ENCODE data around the gene CORO6. TPM values are rescaled to one million over a fixed set of nuclear protein-coding genes. Genes with fewer than 3 reads are reported as not detected.
A peak's percentile ranks its signal among the peaks of the same experiment; 100 is the strongest.

Gene CORO6
- polyA plus RNA-seq, 2 of the 4 experiments (the other 2 are of a cell fraction): 5.0 to 10.1 TPM

DNA sequence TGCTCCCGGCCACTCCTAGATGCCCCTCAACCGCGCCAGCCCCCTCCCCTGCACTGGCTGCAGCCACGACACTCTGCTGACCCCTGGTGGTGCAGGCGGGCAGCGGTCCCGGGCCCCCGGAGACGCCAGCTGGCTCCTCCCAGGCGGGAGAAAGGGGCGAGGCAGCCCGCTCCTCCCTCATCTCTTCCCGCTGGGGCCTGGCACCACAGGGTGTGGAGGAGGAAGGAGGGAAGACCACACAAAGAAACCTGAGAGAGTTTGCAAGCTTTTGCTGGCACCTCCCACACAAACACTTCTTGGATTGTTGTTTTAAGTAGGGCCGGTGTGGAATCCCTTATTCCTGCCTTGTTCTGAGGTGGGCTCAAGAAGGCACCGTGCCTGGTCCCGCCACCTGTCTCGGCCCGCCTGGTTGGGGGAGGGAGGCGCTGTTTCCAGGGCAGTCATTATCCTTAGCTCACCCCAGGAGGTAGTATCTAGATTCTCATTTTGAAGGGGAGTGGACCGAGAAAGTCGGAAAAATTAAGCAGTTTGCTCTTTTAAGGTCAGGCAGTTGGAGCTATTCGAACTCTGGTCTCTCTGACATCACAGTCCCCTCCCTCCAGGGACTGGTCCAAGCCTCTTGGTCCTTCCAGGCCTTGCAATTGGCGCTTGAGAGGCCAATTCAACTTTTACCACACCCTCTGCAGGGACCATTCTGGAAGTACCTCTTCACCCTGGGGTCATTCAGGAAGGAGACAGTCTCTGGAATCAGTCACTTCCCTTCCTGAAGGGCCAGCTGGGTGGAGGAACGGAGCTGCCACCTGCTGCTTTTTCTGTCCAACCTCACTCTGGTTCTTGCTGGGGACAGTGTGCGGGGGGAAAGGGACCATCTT, 30.7 kb downstream of the CORO6 start (continued):
- TF ChIP-seq MYC (IDR thresholded peaks at IDR 0.05; ENCODE audit: borderline replicate concordance, low read length) (peak; percentile 25), JUN (IDR thresholded peaks at IDR 0.05) (peak in 1 of 2 experiments; percentile 2; a peak in 1 of 5 replicates), TFCP2L1 (CRISPR knock-in tag; IDR thresholded peaks at IDR 0.05) (peak; percentile 63; the same call in 1 of the 2 replicates)

DNA sequence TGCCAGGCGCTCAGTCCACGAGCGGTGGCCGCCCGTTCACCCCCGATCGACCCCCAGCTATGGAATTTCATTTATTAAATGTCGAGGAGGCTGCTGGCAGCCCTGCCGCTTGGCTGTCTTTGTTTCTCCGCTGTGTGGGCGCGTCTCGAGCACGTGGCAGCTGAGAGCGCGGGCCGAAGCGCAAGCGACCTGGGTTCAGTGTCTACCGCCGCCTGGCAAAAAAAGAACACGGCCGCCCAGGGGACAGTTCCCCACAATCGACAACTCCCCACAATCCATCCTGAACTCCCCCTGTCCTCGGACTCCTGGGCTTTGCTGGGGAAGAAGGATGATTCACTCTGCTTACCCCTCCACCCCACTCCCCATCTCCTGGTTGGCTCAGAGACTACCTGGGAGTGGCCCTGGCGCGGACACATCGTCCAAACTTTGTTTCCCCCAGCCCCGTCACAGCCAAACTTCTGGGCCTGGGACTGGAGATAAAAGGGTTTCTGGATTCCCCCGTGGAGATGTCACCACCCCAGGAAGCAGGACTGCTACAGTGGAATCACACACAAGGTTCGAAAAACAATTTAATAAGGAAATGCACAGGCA, 31.5 kb downstream of the CORO6 start:
- Histone ChIP-seq H3K9me3 (no peaks in the 10 kb centered on the region), H3K4me1 (peaks cover 57% of the 10 kb centered on the region), H3K4me3 (peak overlapping the region; percentile 82), H3K4me2 (peak overlapping the region; percentile 95), H3K27ac (peak overlapping the region; percentile 95 to 96)
- ATAC-seq (peak; percentile 30 to 68), DNase-seq (ENCODE audit: low read depth in 1 of 2, low spot score in 1 of 2) (peak; percentile 91 to 92), FAIRE-seq (peak; percentile 72)
- 2% methylated on average over 30 of the region's 31 CpGs for WGBS (ENCODE audit: missing lambda C conversion rate)
- POLR2A ChIA-PET: interaction anchor here (0.6 to 3.0 kb wide), 13 partner anchors 8 to 779 kb away, joined by 3 to 21 read pairs (median 4); partner anchors contain the start of genes ABHD15, CORO6, NUFIP2 and TAOK1
- CTCF ChIA-PET: interaction anchor here (0.6 to 11.5 kb wide), 39 partner anchors 9 to 638 kb away, joined by 3 to 474 read pairs (median 4); partner anchors contain the start of genes ABHD15, EFCAB5, MYO18A and TP53I13
- TF ChIP-seq SREBF2 (IDR thresholded peaks at IDR 0.05) (no peak), MAFK (IDR thresholded peaks at IDR 0.05; ENCODE audit: partially characterized antibody) (no peak), EP300 (IDR thresholded peaks at IDR 0.05) (no peak), ESRRA (IDR thresholded peaks at IDR 0.05; ENCODE audit: borderline replicate concordance, low read length) (no peak), KDM1A (IDR thresholded peaks at IDR 0.05; ENCODE audit: low read depth) (no peak), ZC3H11A (IDR thresholded peaks at IDR 0.05) (no peak), CHD4 (IDR thresholded peaks at IDR 0.05; ENCODE audit: borderline replicate concordance) (0 out of 2 replicates have a peak, but pooled peaks have one; percentile 49), HOXB13 (CRISPR knock-in tag; IDR thresholded peaks at IDR 0.05; ENCODE audit: low read depth) (peak; percentile 87; the same call in 1 of the 2 replicates), JUN (IDR thresholded peaks at IDR 0.05) (peak; percentile 65 to 78; a peak in 4 of 5 replicates), FOXS1 (CRISPR knock-in tag; IDR thresholded peaks at IDR 0.05) (no peak; the same call in 1 of the 2 replicates), MYC (IDR thresholded peaks at IDR 0.05; ENCODE audit: borderline replicate concordance, low read length) (peak; percentile 94), NFE2L2 (conservative IDR thresholded peaks at IDR 0.05; ENCODE audit: low read length) (no peak), ZFP36 (IDR thresholded peaks at IDR 0.05; ENCODE audit: borderline replicate concordance, partially characterized antibody) (no peak), PHF8 (IDR thresholded peaks at IDR 0.05; ENCODE audit: borderline replicate concordance, low read depth) (peak; percentile 57; the same call in 1 of the 2 replicates), HOXA7 (CRISPR knock-in tag; IDR thresholded peaks at IDR 0.05) (0 out of 2 replicates have a peak, but pooled peaks have one; percentile 63), CBX2 (IDR thresholded peaks at IDR 0.05; ENCODE audit: borderline replicate concordance, low read depth) (no peak), ZSCAN20 (CRISPR knock-in tag; IDR thresholded peaks at IDR 0.05) (no peak), HDAC2 (IDR thresholded peaks at IDR 0.05) (no peak), SMC3 (IDR thresholded peaks at IDR 0.05) (no peak), EHF (CRISPR knock-in tag; IDR thresholded peaks at IDR 0.05) (peak; percentile 87), FOSB (CRISPR knock-in tag; IDR thresholded peaks at IDR 0.05) (0 out of 2 replicates have a peak, but pooled peaks have one; percentile 57), RARB (CRISPR knock-in tag; IDR thresholded peaks at IDR 0.05) (peak; percentile 48; the same call in 1 of the 2 replicates), CBX8 (IDR thresholded peaks at IDR 0.05) (no peak)
- TF ChIP-seq, protein P1, sequence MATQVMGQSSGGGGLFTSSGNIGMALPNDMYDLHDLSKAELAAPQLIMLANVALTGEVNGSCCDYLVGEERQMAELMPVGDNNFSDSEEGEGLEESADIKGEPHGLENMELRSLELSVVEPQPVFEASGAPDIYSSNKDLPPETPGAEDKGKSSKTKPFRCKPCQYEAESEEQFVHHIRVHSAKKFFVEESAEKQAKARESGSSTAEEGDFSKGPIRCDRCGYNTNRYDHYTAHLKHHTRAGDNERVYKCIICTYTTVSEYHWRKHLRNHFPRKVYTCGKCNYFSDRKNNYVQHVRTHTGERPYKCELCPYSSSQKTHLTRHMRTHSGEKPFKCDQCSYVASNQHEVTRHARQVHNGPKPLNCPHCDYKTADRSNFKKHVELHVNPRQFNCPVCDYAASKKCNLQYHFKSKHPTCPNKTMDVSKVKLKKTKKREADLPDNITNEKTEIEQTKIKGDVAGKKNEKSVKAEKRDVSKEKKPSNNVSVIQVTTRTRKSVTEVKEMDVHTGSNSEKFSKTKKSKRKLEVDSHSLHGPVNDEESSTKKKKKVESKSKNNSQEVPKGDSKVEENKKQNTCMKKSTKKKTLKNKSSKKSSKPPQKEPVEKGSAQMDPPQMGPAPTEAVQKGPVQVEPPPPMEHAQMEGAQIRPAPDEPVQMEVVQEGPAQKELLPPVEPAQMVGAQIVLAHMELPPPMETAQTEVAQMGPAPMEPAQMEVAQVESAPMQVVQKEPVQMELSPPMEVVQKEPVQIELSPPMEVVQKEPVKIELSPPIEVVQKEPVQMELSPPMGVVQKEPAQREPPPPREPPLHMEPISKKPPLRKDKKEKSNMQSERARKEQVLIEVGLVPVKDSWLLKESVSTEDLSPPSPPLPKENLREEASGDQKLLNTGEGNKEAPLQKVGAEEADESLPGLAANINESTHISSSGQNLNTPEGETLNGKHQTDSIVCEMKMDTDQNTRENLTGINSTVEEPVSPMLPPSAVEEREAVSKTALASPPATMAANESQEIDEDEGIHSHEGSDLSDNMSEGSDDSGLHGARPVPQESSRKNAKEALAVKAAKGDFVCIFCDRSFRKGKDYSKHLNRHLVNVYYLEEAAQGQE (IDR thresholded peaks at IDR 0.05): no peak
- TF ChIP-seq, protein P2, sequence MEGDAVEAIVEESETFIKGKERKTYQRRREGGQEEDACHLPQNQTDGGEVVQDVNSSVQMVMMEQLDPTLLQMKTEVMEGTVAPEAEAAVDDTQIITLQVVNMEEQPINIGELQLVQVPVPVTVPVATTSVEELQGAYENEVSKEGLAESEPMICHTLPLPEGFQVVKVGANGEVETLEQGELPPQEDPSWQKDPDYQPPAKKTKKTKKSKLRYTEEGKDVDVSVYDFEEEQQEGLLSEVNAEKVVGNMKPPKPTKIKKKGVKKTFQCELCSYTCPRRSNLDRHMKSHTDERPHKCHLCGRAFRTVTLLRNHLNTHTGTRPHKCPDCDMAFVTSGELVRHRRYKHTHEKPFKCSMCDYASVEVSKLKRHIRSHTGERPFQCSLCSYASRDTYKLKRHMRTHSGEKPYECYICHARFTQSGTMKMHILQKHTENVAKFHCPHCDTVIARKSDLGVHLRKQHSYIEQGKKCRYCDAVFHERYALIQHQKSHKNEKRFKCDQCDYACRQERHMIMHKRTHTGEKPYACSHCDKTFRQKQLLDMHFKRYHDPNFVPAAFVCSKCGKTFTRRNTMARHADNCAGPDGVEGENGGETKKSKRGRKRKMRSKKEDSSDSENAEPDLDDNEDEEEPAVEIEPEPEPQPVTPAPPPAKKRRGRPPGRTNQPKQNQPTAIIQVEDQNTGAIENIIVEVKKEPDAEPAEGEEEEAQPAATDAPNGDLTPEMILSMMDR (IDR thresholded peaks at IDR 0.05): no peak
- TF ChIP-seq, protein P3, sequence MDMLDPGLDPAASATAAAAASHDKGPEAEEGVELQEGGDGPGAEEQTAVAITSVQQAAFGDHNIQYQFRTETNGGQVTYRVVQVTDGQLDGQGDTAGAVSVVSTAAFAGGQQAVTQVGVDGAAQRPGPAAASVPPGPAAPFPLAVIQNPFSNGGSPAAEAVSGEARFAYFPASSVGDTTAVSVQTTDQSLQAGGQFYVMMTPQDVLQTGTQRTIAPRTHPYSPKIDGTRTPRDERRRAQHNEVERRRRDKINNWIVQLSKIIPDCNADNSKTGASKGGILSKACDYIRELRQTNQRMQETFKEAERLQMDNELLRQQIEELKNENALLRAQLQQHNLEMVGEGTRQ (IDR thresholded peaks at IDR 0.05): no peak
- TF ChIP-seq, protein P4, sequence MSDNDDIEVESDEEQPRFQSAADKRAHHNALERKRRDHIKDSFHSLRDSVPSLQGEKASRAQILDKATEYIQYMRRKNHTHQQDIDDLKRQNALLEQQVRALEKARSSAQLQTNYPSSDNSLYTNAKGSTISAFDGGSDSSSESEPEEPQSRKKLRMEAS (IDR thresholded peaks at IDR 0.05): peak; percentile 99
- TF ChIP-seq, protein P5, sequence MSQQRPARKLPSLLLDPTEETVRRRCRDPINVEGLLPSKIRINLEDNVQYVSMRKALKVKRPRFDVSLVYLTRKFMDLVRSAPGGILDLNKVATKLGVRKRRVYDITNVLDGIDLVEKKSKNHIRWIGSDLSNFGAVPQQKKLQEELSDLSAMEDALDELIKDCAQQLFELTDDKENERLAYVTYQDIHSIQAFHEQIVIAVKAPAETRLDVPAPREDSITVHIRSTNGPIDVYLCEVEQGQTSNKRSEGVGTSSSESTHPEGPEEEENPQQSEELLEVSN (IDR thresholded peaks at IDR 0.05; ENCODE audit: borderline replicate concordance, low read depth): peak; percentile 98
- TF ChIP-seq, protein P6, sequence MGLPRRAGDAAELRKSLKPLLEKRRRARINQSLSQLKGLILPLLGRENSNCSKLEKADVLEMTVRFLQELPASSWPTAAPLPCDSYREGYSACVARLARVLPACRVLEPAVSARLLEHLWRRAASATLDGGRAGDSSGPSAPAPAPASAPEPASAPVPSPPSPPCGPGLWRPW (IDR thresholded peaks at IDR 0.05): no peak

Data from A549 (cell line).